ENCODE results near the gene MYCBPAP.

Gene MYCBPAP

DNA sequence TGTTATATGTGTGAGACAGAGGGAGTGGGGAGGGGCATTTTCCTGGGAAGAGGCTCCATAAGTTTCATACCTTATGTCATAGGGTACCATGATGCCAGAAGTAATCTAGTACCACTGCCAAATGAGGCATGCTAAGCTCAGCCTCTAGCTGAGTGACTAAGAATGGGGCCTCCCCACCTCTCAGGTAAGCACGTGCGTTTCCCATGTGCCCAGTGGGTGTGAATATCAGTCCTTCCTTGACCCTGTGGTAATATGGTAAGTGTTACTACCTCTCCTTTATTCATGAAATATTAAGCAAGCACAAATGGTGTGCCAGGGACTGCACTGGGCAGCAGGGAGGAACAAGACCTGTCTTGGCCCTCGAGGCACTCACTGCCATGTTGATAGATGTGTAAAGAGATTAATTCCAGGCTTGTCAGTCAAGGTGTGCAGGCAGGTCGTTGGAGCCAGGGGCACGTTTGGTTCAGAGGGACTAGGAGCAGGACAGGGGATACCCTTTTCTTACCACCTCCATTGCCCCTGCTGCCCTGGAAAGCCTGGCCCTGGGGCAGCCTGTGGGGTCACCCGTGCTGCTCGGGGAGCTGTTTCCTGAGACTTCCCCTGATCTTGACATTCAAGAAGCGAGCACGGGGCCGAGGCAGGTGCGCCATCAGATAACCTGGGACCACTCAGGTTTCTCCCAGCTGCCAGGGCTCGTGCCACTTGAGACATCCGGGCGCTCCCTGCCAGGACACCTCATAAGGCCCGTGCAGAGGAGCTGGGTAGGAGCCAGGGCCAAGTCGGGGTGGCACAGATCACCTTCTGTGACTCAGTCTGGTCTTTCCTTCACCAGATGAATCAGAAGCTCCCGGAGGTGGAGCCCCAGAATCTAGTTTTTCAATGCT is 20.8 kb upstream of the MYCBPAP start:
- no peak for DNase-seq (ENCODE audit: low read depth, low spot score)

DNA sequence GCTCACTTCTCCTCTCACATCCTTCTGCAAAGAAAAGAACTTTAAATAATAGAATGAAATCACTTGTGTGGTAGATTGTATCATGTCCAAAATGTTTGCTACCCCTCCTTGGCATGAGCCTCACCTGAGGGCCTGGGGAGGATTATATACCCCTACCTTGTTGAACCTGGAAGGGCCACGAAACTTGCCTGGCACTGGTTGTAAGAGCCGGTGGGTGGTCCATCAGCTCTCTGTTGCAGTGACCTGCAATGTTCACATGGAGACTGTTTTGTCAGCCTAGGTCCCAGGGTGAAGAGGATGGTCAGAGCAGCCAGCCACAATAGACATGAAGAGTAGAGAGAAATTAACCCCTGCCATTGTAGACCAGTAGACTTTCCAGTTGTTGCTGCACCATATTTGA is 19.4 kb upstream of the MYCBPAP start:
- no peak for DNase-seq (ENCODE audit: low read depth, low spot score)

DNA sequence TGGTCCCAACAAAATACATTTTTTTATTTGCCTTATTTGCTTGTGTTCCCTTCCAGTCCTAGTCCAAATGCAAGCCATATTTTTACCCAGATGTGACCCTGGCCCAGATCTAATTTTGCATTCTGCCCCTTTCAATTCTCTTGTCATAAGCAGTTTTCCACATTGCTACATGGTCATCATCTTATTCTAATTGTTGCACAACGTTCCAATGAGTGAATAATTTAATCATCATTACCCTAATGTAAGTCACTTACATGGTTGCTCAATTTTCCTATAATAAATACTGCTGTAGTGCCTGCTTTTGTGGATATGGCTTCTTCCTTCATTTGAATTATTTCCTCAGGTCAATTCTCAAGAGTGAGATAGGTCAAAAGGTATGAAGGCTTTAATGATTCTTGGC is 16.7 kb upstream of the MYCBPAP start:
- no peak for DNase-seq (ENCODE audit: low read depth, low spot score)

DNA sequence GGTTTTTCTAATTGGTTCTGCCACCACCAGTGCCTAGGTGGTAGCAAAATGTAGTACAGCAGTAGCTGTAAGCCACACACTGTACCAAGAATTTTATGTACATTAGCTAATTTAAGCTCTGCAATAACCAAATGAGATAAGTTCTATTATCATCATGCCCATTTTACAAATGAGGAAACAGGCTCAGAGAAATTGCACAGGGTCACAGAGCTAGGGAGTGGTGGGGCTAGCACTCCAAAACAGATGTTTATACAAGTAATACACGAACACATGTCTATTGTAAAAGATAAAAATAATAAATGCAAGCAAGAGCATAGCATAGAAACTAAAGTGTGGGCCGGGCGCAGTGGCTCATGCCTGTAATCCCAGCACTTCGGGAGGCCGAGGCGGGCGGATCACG is 16.0 kb upstream of the MYCBPAP start:
- no peak for DNase-seq (ENCODE audit: low read depth, low spot score)

DNA sequence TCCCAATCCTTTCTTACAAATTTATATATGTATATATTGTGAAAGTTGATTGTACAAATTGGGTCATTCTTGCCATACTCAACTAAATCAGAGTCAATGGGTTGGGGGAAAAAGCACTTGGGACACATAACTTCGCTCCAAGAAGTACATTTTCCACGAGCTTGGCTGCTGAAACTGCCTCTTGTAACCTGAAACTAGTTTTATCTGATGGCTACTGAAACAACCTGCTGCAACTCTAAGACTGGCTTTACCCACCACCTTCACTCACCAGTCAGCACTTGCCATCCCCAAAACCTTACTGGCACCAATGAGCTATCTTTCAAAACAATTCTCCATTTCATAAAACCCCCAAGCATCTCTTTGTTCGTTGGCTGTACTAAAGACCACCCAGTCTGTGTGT is 14.5 kb upstream of the MYCBPAP start:
- DNase-seq (ENCODE audit: low read depth, low spot score): no peak

DNA sequence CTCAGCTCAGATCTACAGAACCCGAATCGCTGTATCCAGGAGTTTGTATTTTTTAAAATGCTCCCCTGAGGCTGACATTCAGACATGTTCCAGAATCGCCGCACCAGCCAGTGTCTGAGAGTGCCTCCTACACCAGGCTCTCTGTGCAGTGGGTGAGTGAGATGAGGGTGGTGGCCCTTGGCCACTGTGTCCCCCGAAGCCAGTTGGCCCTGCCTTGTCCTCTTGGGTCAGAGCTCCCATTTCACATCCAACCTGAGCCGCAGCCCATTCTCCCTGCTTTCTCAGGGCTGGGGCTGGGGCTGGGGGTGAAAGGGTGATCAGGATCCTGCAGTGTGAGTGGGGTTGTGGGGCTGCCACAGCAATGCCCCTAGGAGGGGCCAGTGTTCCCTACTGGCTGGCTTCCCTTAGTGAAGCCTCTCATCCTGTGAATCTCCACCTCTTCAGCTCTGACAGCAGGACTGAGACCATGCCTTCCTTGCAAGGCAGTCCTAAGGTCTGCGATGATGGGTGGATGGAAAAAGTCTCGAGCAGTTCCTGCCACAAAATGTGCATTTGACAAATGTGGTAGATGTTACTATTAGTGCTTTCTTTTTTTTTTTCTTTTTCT is 12.9 kb upstream of the MYCBPAP start:
- no peak for DNase-seq (ENCODE audit: low read depth, low spot score)

DNA sequence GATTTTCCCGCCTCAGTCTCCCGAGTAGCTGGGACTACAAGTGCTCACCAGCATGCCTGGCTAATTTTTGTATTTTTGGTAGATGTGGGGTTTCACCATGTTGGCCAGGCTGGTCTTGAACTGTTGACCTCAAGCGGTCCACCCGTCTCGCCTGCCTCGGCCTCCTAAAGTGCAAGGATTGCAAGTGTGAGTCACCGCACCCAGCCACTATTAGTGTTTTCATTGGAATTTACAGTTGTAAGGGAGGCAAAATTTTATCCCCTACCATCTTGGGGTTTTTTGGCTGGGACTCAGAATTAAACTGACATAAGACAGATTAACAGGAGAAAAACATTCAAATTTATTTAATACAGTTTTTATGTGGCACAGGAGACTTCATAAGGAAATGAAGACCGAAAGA is 12.3 kb upstream of the MYCBPAP start:
- DNase-seq (ENCODE audit: low read depth, low spot score): no peak

DNA sequence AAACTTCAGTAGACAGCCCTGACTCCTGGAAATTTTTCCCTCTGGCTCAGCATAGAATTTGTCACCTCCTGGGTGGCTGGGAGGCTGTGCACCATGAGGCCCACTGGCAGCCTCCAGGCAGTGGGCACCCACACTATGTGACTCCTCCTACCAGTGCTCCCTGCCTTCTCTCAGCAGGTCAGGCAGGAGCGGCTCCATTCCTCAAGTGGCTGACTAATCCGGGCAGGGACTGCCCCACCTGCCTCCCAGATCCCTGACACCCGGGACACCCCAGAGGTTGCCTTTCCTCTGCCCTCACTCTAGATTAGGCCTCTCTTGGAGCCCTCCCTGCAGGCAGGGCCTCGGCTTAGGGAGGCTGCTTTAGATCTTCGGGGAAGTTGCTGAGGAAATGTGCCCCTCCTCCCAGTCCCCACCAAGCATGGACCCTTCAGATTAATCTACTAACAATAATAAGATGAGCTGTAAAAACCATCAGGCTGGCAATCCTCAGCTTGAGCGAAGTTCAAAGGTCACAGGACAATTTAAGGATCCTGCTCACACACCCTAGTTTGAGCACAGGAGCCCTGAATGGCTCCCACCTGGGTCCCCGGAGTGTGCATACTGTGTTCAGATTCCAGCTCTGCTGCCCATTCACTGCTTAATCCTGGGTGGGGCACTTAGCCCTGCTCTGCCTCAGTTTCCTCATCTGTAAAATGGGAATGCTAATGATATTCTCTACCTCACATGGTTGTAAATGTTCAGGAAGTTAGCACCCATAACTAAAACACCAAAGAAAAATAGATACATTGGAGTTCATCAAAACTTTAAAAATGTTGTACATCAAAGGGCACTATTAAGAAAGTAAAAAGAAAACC is 10.0 kb upstream of the MYCBPAP start:
- DNase-seq (ENCODE audit: low read depth, low spot score): no peak

DNA sequence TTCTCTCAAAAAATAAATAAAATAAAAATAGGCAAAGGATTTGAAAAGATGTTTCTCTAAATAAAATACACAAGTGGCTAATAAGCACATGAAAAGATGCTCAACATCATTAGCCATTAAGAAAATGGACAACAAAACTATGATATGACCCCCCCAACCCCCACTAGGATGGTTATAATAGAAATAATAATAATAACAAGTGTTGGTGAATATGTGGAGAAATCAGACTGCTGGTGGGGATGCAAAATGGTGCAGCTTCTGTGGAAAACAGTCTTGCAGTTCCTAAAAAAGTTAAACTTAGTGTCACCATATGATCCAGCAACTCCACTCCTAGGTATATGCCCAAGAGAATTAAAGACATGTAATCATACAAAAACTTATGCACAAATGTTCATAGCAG is 9.0 kb upstream of the MYCBPAP start:
- no peak for DNase-seq (ENCODE audit: low read depth, low spot score)

DNA sequence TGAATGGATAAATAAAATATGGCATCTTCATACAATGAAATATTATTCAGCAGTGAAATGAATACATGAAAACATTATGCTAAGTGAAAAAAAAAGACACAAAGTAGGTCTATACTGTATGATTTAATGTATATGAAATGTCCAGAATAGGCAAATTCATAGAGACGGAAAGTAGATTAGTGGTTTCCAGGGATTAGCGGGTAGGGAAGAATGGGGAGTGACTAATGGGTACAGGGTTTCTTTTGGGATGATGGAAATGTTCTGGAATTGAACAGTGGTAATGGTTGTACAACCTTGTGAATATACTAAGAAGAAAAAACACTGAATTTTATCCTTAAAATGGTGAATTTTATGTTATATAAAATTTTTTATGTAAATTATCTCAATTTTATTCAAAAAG is 8.5 kb upstream of the MYCBPAP start:
- DNase-seq (ENCODE audit: low read depth, low spot score): no peak

DNA sequence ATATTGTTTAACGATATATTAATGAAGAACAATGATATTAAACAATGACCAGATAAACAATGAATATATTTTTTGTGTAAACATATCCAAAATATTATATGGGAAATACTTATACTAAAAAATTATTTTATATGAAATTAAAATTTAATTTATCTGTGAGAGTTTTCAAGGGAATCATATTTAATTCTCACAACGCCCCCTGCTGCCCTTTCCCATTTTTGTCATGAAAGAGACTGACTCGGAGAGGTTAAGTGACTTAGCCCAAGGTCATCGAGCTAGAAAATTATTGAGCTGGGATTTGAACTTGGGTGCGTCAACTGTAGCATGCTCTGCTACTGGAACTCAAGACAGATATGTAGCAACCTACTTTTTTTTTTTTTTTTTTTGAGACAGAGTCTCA is 7.2 kb upstream of the MYCBPAP start:
- DNase-seq (ENCODE audit: low read depth, low spot score): no peak

DNA sequence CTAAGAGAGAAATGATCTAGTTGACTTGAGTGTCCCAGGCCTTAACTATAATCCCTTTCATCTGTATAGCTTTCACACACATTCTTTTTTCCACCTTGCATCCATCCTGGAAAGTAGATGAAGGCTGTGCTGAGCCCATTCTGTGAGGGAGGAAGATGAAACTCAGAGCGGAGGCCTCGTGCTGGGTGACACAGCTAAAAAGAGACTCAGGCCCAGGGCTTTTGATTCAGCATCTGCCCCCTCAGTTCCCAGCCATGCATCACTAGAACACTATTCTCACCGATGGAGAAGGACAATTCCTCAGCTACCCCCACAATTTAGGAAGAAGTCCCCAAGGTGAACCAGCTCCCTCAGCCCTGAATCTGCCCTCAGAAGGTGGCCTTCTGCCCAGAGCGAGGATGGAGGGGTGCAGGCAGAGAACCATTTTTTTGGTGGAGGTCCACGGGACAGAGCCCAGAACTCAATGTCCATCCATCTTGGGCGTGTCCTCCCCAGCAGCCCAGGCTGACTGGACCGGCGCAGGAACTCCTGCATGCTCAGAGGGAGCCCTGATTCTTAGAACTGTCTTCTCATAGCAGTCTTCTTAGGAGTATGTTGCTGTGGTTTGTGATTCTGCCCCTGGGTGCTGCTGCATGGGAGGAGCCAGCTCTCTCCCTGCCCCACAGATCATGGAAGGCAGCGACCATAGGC is 5.8 kb upstream of the MYCBPAP start:
- no peak for DNase-seq (ENCODE audit: low read depth, low spot score)

DNA sequence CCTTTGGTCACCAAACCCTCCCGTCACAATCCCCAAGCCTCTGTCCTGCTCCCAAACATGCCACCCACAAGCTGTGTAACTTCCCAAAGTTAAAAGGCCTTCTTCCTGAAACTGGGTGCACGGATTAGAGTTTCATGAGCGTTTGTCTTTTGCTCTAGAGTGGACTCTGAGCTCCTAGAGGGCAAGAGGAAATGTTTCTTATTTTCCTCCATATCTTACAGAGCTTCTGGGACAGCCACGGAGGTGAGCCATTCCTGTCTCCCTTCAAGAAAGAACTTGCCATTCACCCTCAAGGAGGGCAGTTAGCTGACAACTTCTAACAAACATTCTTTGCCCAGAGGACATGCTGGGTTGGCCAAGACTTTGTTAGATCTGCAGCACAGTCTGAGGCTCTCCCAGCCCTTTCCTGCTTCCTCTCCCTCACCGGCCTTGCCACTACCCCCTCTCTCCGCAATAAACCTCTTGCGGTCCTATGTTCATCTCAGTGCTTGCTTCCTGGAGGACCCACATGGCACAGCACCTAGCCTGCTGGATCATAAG is 2.6 kb upstream of the MYCBPAP start:
- no peak for DNase-seq (ENCODE audit: low read depth, low spot score)

DNA sequence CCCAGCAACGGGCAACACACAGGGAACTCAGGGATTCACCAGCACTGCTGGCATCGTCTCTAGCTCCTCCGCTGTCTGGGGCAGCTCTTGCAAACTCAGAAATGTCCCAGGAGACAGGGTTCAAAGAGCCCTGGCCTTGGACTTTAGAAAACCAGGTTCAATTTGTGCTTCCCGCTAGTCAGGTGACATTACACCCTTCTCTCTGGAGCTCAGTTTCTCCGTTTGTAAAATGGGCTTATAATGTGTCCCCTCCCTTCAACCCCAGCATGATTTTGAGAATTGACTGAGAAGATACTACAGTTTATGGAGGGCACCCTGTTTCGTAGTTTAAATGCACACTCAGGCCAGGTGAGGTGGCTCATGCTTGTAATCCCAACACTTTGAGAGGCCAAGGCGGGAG is 1.9 kb upstream of the MYCBPAP start:
- no peak for DNase-seq (ENCODE audit: low read depth, low spot score)

DNA sequence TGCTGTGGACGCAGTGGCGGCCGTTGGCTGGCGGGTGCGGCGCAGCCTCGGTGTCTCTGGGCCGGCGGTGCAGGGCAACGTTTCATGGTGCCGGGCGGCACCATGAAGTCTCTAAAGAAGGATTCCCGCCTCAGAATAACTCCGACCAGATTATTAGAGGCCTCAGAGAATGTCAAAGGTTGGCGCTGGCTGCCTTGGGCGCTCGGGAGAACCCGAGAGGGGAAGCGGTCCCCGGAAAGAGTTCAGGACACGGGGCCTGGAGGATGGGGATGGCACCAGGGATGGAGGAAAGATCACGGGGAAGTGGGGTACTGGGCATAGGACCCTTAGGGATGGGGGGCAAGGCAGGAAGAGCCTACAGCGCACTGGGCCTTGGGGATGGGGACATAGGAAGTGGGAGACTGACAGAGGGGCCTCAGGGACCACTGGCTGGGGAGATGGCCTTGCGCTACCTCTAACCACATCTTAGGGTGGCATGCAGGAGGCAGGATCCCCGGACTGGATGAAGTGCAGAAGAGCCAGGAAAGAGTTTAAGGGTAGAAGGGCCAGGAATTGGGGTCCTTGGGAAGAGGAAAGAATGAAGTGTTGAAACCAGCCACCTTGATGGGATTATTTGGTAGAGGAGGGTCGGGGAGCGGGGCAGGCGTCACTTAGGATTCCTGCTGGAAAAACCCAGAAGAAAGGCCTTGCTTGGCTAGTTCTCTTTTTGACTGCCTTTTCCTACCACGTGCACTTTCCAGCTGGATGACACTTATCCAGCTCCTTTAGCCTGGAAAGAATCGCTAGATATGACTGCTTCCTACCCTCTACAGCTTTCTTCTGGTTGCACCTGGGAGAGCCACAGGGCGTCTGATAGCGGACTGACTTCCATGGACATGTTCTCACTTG is 578 bp downstream of the MYCBPAP start:
- no peak for DNase-seq (ENCODE audit: low read depth, low spot score)

DNA sequence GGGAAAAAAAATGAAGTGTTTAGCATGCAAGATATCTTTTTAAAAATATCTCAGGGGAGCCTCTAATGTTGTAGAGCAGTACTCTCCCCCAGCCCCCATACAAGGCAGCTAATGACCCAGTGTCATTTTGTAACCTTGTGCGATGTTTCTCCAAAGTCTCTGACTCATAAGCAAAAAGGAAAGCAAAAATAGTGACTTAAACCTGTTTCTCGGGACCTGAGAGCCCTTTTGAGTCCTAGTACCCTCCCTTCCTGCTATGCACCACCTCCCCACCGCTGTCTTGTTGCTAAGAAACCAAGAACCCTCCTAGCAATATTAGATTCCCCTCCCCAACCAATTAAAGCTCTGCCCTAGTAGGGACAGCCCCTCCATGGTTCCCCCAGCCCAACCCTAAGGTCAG is 2.8 kb downstream of the MYCBPAP start:
- DNase-seq (ENCODE audit: low read depth, low spot score): no peak

DNA sequence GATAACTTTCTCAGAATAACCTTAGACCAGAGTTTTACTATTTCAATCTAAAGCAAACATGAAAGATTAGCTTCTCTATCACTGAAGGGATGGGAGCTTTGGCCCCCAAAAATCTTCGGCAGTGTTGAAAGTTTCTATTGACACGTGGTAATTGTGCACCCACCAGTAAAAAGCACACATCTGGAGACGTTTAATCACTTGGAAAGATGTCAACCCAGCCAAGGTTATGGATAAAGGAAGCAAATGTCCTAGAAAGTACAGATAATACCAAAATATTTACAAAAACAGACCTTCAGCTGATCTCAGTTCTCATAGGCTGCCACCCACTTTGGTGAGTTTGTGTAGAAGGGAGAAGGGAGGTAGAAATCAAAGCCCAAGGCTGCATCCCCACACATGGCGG is 5.3 kb downstream of the MYCBPAP start:
- DNase-seq (ENCODE audit: low read depth, low spot score): no peak

DNA sequence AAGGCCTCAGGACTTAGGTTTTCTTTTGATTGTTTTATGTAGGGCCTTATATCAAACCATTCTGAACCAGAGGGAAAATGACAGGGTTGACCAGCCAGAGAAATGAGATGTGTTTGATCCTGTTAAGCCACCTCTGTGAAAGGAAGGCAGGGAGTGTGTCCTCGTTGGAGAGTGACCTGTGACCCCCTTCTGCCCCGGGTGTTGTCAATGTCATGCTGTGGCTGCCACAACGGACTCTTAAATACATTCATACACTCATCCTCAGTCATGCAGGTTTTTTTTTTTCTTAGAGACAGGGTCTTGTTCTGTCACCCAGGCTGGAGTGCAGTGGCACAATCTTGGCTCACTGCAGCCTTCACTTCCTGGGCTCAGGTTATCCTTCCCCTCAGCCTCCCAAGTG is 6.1 kb downstream of the MYCBPAP start:
- DNase-seq (ENCODE audit: low read depth, low spot score): no peak

DNA sequence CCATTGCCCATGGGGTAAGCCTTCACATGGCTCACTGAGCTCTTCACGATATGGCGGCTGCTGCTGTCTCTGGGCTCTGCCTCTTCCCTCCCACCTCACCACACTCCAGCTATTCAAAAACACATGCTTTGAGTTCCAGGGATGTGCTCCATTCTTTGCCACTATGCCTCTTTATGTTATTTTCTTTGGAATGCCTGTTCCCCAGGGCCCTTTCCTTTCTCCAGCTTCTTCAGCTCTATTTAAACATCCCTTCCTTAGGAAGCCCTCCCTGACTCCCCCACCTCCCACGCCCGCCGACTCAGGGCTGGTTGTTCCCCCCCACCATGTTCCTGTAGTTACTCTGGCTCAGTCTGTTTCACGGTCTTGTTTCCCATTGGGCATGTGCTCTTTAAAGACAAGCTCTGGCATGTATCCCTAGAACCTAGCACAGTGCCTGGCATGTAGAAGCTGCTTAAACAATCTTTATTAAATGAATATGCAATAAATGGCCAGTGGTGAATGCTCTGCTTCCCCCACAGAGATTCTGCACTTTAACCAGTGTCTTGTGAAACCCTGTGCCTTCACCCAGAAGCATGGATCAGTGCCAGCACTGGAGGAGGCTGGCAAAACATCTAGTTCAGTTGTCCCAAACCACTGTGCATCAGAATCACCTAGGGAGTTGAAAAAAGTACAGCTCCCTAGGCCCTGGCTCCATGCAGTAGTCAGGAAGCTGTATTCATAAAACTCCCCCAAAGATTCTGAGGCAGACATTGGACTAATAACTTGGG is 6.9 kb downstream of the MYCBPAP start:
- DNase-seq (ENCODE audit: low read depth, low spot score): no peak

DNA sequence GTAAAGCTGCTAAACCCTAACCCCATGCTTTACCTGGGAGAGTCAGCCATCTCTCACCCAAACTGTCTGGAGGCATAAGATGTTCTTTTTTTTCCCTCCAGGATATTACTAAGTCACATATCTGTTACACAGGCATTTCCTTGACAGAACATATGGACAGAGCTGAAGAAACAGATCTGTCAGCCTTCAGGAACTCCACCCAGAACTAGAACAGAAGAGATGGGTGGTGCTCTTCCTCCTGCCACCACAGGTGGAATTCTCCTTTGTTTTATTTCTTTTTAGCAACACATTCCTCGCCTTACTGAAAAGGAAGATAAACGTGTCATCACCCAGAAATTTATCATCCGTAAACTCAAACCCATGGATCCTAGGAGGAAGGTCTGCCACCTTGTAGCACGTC is 8.8 kb downstream of the MYCBPAP start:
- DNase-seq (ENCODE audit: low read depth, low spot score): no peak
